ENCODE results near the gene SLC16A13. TPM values are rescaled to one million over a fixed set of nuclear protein-coding genes. Genes with fewer than 3 reads are reported as not detected.
"Not testable (repeated sequence)": the region's sequence is repeated elsewhere in the genome, so short reads cannot be mapped to it uniquely, and the experiment has no call there.

The SLC16A13 gene
- total RNA-seq, 4 donors from 2014 or later = 0.58 to 0.81 (median 0.72) TPM; not detected in 1

DNA sequence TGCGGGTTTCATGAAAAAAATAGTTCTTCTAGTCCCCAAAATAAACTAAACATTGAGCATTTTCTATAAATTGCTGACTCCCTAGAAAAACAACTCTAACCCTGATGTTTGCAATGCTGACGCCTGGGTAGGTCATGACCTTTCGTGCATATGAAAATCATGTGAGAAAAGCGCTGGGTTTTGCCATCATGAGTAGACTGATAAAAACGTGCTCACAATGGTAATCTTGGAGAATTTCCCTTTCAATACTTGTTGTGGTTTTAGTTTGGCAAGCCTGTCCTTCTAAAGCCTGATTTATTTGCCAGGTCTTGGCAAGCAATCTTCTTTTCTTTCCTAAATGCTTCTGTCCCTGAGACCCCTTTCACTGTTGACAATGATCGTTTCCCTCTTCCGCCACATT, 48.3 kb downstream of the SLC16A13 start:
- Histone ChIP-seq H3K36me3 (no peaks in the 10 kb centered on the region), H3K27ac (no peak overlapping the region), H3K27me3 (peaks cover 18% of the 10 kb centered on the region), H3K9me3 (no peaks in the 10 kb centered on the region), H3K4me3 (no peak overlapping the region), H3K4me1 (peaks cover 0 to 20% (median 0%) of the 10 kb centered on the region in 3 donors)
- 45 to 47% methylated on average over 6 to 7 of the region's 7 CpGs for WGBS, 2 donors (ENCODE audit: low coverage in 1 of 2)
- TF ChIP-seq, protein P1, sequence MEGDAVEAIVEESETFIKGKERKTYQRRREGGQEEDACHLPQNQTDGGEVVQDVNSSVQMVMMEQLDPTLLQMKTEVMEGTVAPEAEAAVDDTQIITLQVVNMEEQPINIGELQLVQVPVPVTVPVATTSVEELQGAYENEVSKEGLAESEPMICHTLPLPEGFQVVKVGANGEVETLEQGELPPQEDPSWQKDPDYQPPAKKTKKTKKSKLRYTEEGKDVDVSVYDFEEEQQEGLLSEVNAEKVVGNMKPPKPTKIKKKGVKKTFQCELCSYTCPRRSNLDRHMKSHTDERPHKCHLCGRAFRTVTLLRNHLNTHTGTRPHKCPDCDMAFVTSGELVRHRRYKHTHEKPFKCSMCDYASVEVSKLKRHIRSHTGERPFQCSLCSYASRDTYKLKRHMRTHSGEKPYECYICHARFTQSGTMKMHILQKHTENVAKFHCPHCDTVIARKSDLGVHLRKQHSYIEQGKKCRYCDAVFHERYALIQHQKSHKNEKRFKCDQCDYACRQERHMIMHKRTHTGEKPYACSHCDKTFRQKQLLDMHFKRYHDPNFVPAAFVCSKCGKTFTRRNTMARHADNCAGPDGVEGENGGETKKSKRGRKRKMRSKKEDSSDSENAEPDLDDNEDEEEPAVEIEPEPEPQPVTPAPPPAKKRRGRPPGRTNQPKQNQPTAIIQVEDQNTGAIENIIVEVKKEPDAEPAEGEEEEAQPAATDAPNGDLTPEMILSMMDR (IDR thresholded peaks at IDR 0.05) = no peak
- TF ChIP-seq POLR2A (IDR thresholded peaks at IDR 0.05) = no peak
- no peak for TF ChIP-seq EP300 (IDR thresholded peaks at IDR 0.05)
- no peak for TF ChIP-seq POLR2AphosphoS5 (IDR thresholded peaks at IDR 0.05)
- no peak for ATAC-seq

DNA sequence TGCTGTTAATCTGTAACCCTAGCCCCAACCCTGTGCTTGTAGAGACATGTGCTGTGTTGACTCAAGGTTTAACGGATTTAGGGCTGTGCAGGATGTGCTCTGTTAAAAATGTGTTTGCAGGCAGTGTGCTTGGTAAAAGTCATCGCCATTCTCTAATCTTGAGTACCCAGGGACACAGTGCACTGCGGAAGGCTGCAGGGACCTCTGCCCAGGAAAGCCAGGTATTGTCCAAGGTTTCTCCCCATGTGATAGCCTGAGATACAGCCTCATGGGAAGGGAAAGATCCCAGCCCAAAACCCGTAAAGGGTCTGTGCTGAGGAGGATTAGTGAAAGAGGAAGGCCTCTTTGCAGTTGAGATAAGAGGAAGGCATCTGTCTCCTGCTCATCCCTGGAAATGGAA, 52.6 kb downstream of the SLC16A13 start:
- ATAC-seq, H3K27ac ChIP-seq, H3K9me3 ChIP-seq, H3K4me1 ChIP-seq, H3K4me3 ChIP-seq, H3K36me3 ChIP-seq: not testable (repeated sequence)
- 9 to 75% methylated on average over 1 to 2 of the region's 4 CpGs for WGBS, 2 donors (ENCODE audit: low coverage in 1 of 2)
- H3K27me3 ChIP-seq = peaks cover 27% of the 10 kb centered on the region

DNA sequence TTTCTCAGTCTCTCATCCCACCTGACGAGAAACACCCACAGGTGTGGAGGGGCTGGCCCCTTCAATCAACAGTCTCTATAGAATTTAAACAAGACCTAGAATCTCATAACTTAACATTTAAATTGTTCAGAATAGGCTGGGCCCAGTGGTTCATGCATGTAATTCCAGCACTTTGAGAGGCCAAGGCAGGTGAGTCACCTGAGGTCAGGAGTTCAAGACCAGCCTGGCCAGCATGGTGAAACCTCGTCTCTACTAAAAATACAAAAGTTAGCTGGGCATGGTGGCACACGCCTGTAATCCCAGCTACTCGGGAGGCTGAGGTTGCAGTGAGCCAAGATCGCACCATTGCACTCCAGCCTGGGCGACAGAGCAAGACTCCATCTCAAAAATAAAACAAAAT, 53.8 kb downstream of the SLC16A13 start:
- not testable (repeated sequence) for H3K27ac ChIP-seq, ATAC-seq, H3K4me1 ChIP-seq, H3K9me3 ChIP-seq, H3K36me3 ChIP-seq, H3K4me3 ChIP-seq
- H3K27me3 ChIP-seq = peaks cover 27% of the 10 kb centered on the region
- 91 to 100% methylated on average over 4 to 5 of the region's 6 CpGs for WGBS, 2 donors (ENCODE audit: low coverage in 1 of 2)

Small RNAs within 50 kb of the gene (small RNA-seq; reads per million reads assigned to genes)
- gene AC120057.1 = 0 reads per million in 4 donors

Other genes with a start within 250 kb of the SLC16A13 start
- gene TEKT1, start 204.3 kb upstream of the SLC16A13 start, total RNA-seq = under 1 TPM in 1 of 4 donors, not detected in 3; 0.27 TPM
- gene ALOX12, start 40.0 kb upstream of the SLC16A13 start, total RNA-seq = under 1 TPM in 2 of 4 donors, not detected in 2; 0.19 to 0.62 TPM
- gene RNASEK, start 23.4 kb upstream of the SLC16A13 start, total RNA-seq = 100 to 1,000 TPM; 150 to 211 (median 170) TPM
- gene BCL6B, start 13.0 kb upstream of the SLC16A13 start, total RNA-seq = 1 to 10 TPM in 3 of 4 donors, under 1 TPM in 1; 0.93 to 3.9 (median 3.3) TPM
- under 1 TPM in 3 of 4 donors, not detected in 1; 0.32 to 0.54 (median 0.39) TPM for gene SLC16A11, start 8.1 kb downstream of the SLC16A13 start, total RNA-seq
- gene CLEC10A, start 44.2 kb downstream of the SLC16A13 start, total RNA-seq = 10 to 100 TPM in 2 of 4 donors, 1 to 10 TPM in 2; 3.8 to 25.6 (median 11.3) TPM
- gene ASGR2, start 78.8 kb downstream of the SLC16A13 start, total RNA-seq = 1 to 10 TPM in 1 of 4 donors, under 1 TPM in 1, not detected in 2; 0.79 to 1.3 TPM
- gene ASGR1, start 143.4 kb downstream of the SLC16A13 start, total RNA-seq = 1 to 10 TPM in 1 of 4 donors, under 1 TPM in 1, not detected in 2; 0.54 to 1.2 TPM
- 10 to 100 TPM; 14.1 to 21.7 (median 16.5) TPM for gene DLG4, start 183.8 kb downstream of the SLC16A13 start, total RNA-seq
- 100 to 1,000 TPM; 331 to 508 (median 475) TPM for gene ACADVL, start 183.9 kb downstream of the SLC16A13 start, total RNA-seq
- gene DVL2, start 198.5 kb downstream of the SLC16A13 start, total RNA-seq = 10 to 100 TPM; 33.0 to 53.9 (median 45.0) TPM
- 10 to 100 TPM; 29.4 to 38.2 (median 31.0) TPM for gene PHF23, start 203.4 kb downstream of the SLC16A13 start, total RNA-seq
- gene GABARAP, start 206.4 kb downstream of the SLC16A13 start, total RNA-seq = 100 to 1,000 TPM; 289 to 437 (median 386) TPM
- gene CTDNEP1, start 215.7 kb downstream of the SLC16A13 start, total RNA-seq = 10 to 100 TPM; 33.8 to 66.3 (median 52.5) TPM
- 10 to 100 TPM; 29.6 to 36.8 (median 33.8) TPM for gene ELP5, start 216.2 kb downstream of the SLC16A13 start, total RNA-seq
- 10 to 100 TPM in 1 of 4 donors, 1 to 10 TPM in 2, not detected in 1; 1.4 to 16.9 (median 4.7) TPM for gene CLDN7, start 226.5 kb downstream of the SLC16A13 start, total RNA-seq
- 100 to 1,000 TPM in 3 of 4 donors, 10 to 100 TPM in 1; 71.8 to 200 (median 149) TPM for gene SLC2A4, start 245.7 kb downstream of the SLC16A13 start, total RNA-seq

Measured in gastroesophageal sphincter (tissue), 4 donors.